OCI-LY1 (cell line): ENCODE measurements around the gene PHF2.

ENCODE experiments used
- CTCF ChIP-seq: fragments of 200-600 bp; sonication (generic), shearing (Covaris generic); IDR thresholded peaks from 2 replicates; pipeline ENCODE4 v1.5.1; 2017; ENCODE audit warnings: mild to moderate bottlenecking, antibody characterized with exemption, low read length, moderate library complexity, mixed read lengths
- EZH2 ChIP-seq: fragments of 200-600 bp; sonication (generic), shearing (Covaris generic); IDR thresholded peaks from 2 replicates; pipeline ENCODE4 v1.8.0; 2017; ENCODE audit warnings: borderline replicate concordance, mixed run types, mild to moderate bottlenecking, antibody characterized with exemption, low read length, moderate library complexity, mixed read lengths

DNA sequence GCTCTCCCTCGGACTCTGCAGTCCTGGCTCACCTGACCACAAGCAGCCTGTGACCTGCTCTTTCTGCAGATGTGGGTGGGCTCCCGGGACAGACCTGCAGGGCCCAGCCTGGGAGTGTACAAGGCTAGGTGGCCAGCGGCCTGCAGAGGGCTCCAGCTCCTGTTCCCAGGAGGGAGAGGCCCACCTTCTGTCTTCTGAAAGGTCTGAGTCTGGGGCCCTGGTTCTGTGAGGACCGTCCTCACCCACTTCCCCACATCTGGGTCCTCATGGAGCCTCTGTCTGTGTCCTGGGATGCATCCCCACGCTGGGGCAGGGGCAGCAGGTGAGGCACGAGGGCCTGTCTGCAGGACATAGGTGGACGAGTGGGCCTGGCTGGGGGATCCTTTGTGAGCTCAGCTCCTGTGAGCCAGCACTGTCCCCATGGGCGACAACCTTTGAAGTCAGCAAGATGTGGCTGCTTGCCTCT is 43.7 kb downstream of the PHF2 start:
- TF ChIP-seq CTCF (no peak), EZH2 (no peak)
